HG03159 (cell line): ENCODE data around the gene KCNG1.
"Not testable (repeated sequence)": the region's sequence is repeated elsewhere in the genome, so short reads cannot be mapped to it uniquely, and the experiment has no call there.

Experiments
- ATAC-seq: cut with Tn5 transposase; IDR thresholded peaks from one replicate; pipeline ENCODE4 v1.9.1; 2021; ENCODE audit warnings: mild to moderate bottlenecking, moderate library complexity; ENCODE audit not compliant: unreplicated experiment

KCNG1 gene

GRCh38 chr20:51022803-51023616 is at the start of gene KCNG1:
KCNG1 (minus strand) TSS chr20:51023107; CDS start chr20:51010338, 12,769 bp downstream.
- ATAC-seq: no peak

- ATAC-seq: no peak
Measured at GRCh38 chr20:51070621-51071020, 47.7 kb upstream of the KCNG1 start.

GRCh38 chr20:51067792-51068191 is 44.9 kb upstream of the KCNG1 start:
- ATAC-seq: no peak

- no peak for ATAC-seq
Measured at GRCh38 chr20:51065615-51066014, 42.7 kb upstream of the KCNG1 start.

- no peak for ATAC-seq
Measured at GRCh38 chr20:51064137-51064536, 41.2 kb upstream of the KCNG1 start.

GRCh38 chr20:51062065-51062464 is 39.2 kb upstream of the KCNG1 start:
- ATAC-seq: no peak

GRCh38 chr20:51061418-51062045 is 38.6 kb upstream of the KCNG1 start:
- ATAC-seq: no peak

- no peak for ATAC-seq
Measured at GRCh38 chr20:51060301-51060700, 37.4 kb upstream of the KCNG1 start.

- ATAC-seq: no peak
Measured at GRCh38 chr20:51059862-51060261, 37.0 kb upstream of the KCNG1 start.

- ATAC-seq: no peak
Measured at GRCh38 chr20:51058017-51058416, 35.1 kb upstream of the KCNG1 start.

- no peak for ATAC-seq
Measured at GRCh38 chr20:51054233-51054632, 31.3 kb upstream of the KCNG1 start.

- no peak for ATAC-seq
Measured at GRCh38 chr20:51050531-51051075, 27.7 kb upstream of the KCNG1 start.

GRCh38 chr20:51046021-51046985 is 23.4 kb upstream of the KCNG1 start:
- ATAC-seq: no peak

- not testable (repeated sequence) for ATAC-seq
Measured at GRCh38 chr20:51045492-51045891, 22.6 kb upstream of the KCNG1 start.

- no peak for ATAC-seq
Measured at GRCh38 chr20:51044796-51045195, 21.9 kb upstream of the KCNG1 start.

GRCh38 chr20:51043811-51044210 is 20.9 kb upstream of the KCNG1 start:
- ATAC-seq: no peak

GRCh38 chr20:51042657-51043247 is 19.8 kb upstream of the KCNG1 start:
- ATAC-seq: no peak

- no peak for ATAC-seq
Measured at GRCh38 chr20:51042064-51042463, 19.2 kb upstream of the KCNG1 start.

GRCh38 chr20:51037532-51038115 is 14.7 kb upstream of the KCNG1 start:
- no peak for ATAC-seq

- no peak for ATAC-seq
Measured at GRCh38 chr20:51036827-51037531, 14.1 kb upstream of the KCNG1 start.
